Daoy (cell line): ENCODE data around the gene CFAP65. TPM values are rescaled to one million over a fixed set of nuclear protein-coding genes. Genes with fewer than 3 reads are reported as not detected.

Experiments used
- DNase-seq: peaks from one replicate; pipeline ENCODE4 v3.0.0-alpha.2; 2015; ENCODE audit warnings: low read depth
- total RNA-seq: library from RNA; depleted of rRNA; stranded (reverse); fragments of >200 nt; shearing (Covaris generic); gene quantifications from 2 replicates; pipeline ENCODE4 v1.2.3, GENCODE V29; 2014

Gene CFAP65
- total RNA-seq, 1 experiment from 2014 or later: 0.11 TPM

DNA sequence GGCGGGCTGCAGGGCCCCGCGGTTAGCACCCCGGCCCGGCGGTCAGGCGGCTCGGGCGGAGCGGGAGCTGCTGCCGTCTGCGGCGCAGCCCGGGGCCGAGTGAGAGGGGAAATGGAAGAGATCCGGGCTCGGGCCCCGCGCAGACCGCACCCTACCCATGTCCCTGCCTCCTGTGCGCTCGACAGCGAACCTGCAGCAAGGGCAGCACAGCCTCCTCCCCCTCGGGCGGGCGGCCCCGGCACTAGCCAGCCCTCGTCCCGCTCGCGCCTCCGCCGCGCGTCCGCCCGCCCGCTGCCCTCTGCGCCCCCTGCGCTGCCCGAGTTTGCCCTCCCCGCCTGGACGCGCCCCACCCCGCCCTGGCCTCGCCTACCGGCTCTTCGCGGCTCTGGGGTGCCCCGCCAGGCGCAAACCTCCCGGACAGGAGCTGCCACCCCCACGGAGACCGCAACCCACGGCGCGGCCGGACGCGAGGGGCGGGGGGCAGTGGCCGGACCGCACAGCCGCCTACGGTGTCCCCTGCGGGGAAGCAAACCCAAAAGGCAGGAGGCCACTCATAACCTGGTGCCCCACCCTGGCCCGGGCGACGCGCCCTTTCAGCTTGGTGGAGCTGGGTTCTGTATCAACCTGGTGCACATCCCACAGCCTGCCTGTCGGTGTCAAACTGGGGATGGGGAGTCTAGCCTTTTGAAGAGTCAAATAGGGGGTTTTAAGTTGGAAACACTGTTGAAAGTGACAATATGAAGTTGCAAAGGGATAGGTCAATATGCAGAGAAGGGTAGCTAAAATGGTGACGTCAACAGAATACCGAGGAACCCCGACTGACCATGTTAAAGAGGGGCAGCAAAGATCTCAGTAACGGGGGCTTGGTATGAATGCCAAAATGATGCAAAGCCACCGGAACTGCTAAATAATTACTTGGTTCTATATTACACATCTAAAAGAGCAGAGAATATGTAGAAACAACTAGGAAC lies 19.8 kb upstream of the CFAP65 start, which contains the start of gene IHH:
Gene IHH, minus strand, starts transcription at position 101 of the 971 bp plus-strand sequence. CDS start 454 bp downstream, outside the sequence.
- peak; percentile 22 for DNase-seq

DNA sequence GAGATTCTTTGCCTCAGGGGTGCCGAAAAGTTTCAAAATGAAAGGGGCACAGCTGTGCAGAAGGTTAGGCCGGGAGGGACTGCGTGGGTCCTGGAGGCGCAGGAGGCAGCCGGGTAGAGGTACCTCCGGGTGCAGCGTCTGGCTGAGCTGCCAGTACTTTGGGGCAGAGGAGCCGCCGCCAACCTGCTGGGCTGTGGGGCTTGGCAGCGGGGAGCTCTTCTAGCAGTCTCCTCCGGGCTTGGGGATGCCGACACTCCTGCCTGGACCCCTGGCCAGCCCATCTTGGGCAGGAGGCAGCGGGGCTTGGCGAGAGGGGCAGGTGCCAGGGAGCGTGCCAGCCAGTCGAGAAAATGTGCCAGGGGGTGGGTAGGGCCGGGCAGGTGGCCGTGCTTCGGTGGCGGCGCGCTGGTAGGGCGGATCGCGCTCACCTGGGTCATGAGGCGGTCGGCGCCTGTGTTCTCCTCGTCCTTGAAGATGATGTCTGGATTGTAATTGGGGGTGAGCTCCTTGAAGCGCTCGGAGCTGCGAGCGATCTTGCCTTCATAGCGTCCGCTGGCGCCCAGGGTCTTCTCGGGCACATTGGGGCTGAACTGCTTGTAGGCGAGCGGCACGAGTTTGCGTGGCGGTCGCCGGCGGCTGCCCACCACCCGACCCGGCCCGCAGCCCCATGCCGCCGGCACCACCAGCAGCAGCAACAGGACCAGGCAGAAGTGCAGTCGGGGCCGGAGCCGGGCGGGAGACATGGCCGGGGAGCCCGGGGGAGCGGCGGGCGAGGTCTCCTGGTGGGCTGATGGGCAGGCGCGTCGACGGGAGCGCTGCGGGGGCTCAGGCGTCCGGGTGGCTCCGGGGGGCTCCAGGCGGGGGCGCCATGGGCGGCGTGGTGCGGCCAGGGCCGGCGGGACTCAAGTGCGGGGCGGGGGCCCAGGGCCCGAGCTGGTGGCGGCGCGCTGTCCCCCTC lies 18.7 kb upstream of the CFAP65 start:
- no peak for DNase-seq

DNA sequence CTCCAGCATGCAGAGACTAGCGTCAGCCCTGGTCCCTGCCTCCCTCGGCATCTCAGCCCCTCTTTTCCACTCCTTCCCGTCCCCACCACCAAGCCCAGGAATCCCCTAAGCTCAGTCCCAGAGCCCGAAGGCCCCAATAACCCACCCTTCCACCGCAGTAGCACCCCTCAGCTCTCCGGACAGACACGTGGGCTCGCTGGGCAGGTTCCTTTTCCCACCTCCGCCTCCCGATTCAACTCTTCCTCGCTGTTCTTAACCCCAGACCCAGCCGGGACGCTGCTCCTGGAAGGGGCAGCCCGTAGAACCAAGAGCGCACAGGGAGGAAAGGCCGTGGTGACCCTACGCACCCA lies 18.0 kb upstream of the CFAP65 start:
- DNase-seq: no peak

DNA sequence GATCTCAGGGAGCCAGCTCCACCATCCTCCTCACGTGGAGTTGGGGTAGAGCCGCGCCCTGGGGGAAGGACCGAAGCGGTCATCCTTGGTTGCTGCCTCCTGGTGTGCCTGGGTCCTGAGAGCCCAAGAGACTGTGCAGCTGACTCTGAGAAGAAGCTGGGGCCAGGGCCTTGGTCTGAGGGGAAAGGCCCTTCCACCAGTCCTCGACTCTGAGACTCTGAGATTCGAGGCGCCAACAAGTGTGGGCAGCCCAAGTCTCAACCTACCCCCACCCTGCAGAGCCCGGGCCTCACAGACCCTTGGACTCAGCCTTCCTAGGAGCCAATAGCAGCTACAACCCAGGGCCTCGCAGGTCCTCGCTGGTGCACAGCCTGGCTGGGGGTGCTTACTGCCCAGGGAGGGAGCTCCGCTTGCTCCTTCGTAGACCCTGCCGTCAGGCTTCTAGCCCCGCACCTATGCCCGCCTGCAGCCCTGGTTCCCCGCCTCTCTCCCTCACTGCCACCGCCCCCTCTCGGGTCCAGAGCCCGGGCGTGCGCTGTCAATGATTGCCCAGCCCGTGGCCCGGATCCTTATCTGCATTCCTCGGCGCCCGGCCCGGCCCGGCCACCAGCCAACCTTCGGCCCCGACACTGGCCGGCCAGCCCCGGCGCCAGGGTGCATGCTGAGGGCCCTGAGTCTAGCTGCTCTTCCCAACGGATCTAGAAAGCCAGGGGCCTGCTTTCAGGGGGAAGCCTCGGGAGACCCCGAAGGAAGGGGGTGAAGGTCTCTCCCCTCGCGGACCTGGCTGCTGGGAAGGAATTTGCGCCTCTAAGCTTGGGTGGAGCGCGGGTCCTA lies 17.4 kb upstream of the CFAP65 start:
- no peak for DNase-seq

DNA sequence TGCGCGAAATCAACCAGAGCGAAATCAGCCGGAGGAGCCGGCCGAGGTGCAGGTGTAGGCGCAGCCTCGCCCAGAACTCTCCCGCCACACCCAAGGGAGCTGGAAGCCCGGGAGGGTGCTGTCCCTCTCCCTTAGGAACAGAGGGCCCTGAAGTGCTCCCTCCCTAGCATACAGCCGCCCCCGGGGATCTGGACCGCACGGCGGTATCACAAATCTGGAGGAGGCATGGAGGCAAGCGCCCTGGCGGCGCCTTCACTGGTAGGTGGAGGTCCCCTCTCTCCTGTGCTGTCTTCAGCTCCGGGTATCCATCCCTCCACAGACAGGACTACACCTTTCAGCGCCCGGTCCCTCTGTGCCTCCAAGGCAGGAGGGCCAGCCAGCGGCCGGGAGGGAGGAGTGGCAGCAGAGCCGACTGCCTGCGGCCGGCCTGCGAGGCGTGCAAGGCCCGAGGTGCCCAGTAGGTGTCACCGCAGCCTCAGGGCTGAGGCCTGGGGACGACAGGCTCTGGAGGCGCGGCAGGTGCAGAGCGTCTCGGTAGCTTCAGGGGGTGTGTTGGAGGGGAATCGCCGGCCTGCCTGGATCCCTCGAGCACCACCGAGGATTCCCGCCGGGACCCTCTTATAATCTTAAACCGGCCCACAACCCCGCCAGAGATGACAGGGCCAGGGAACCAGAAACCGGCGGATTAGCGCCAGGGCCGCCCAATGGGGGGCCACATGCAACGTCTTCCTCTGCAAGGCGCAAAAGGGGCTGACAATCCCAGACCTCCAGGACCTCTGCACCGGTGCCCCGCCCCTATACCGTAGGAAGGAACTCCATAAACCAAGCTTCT lies 16.6 kb upstream of the CFAP65 start:
- peak; percentile 78 for DNase-seq

DNA sequence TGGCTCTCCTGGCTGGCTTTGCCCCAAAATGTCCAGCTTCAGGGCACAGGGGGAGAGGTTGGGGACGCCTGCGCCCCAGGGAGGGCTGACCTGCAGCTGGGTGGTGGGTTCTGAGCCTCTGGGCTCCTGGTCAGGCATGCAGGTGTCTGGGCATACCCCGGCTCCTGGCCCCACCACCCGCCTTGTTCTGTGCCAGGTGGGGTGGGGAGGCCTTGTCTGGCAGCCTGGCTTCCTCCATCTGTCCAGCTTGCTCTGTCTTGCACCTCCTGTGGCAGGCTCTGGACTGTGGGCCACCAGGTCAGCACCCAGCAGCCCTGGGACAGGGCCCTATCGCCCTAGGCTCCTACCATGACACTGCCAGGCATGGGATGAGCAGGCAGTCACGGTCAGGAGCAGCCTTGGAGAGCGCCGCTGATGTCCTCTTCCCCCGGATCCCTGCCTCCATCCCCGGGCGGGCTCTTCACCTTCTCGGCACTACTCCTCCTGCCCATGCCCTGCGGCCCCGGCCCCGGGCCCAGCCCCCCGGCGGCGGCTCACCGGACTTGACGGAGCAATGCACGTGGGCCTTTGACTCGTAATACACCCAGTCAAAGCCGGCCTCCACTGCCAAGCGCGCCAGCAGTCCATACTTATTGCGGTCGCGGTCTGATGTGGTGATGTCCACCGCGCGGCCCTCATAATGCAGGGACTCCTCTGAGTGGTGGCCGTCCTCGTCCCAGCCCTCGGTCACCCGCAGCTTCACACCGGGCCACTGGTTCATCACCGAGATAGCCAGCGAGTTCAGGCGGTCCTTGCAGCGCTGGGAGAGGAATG lies 15.8 kb upstream of the CFAP65 start:
- DNase-seq: no peak

DNA sequence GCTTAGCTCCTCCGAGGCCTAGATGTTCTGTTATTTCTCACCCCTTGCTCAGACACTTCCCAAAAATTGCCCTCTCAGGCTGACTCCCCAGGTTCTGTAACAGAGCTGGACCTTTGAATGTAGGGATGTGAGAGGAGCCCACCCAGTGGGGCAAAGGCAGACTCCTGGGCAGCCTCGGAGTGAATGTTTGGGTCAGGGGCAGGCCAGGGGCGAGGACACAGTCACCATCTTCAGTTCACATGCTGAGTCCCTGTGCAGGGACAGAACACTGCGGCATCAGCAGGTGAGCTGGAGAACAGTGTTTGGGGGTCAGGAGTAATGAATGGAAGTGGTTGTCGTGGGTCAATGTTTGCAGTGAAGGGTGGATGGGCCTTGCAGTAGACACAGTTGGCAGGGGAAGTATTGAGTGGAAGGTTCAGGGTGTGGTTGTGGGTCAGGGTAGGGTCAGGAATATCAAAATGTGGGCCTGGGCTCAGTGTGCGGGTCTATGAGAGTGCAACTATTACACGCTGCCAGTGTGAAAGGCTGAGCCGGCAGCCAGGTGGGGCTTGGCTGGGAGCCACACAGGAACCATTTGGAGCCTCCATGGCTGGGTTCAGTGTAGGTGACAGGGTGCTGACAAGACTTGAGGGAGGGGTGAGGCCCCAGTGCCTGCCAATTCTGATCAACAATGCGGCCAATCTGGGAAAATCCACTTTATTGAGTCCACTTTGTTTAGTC lies 15.0 kb upstream of the CFAP65 start:
- DNase-seq: no peak

DNA sequence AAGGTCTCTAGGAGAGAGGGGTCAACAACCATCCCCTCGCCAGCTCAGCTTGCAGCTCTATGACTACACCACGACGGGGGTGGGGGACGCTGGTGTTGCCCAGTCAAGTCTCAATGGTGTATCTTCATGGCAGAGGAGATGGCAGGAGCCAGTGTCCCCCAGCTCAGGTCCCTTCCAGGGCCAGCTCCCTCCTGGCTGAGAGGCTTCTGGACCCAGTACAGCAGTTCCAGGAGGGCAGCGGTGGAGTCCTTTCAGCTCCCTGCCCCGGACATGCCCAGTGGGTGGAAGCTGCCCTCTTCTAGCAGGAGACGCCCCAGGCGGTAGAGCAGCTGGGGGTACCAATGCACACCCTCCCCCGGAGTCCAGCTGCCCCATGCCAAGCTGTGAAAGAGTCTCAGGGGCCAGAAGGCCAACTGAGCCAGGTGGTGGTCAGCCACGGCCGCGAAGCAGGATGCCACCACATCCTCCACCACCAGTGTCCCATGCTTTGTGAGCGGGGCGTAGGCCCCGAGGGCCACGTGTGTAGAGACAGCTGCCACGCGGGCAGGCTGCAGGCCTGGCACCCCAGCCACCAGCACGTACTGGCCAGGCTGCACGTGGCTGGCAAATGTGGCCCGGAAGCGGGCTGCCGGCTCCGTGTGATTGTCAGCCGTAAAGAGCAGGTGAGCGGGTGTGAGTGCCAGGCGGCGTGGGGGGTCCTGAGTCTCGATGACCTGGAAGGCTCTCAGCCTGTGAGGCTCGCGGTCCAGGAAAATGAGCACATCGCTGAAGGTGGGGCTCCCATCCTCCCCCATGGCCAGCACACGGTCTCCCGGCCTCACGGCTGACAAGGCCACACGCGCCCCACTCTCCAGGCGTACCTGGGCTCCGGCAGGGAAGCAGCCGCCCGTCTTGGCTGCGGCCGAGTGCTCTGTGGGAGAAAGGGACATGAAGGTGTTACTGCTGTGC lies 13.9 kb upstream of the CFAP65 start:
- DNase-seq: no peak

DNA sequence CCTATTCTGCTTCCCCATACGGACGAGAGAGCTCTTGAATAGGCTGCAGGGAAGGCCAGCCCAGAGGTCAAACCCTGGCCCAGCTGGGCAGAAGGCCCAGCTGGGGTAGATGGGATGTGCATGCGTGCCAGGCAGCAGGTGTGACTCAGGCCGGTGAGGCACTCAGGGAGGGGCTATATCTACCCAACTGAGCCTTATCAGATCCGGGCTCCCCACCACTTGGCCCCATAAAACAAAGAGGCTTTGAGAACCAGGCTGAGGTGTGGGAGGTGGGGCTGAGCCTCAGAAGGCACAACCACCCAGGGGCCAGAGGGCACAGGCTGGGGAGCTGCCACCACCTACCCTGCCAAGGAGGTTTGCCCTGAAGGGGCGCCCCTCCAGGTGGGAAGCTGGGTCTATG lies 8.0 kb upstream of the CFAP65 start:
- DNase-seq: peak; percentile 22

DNA sequence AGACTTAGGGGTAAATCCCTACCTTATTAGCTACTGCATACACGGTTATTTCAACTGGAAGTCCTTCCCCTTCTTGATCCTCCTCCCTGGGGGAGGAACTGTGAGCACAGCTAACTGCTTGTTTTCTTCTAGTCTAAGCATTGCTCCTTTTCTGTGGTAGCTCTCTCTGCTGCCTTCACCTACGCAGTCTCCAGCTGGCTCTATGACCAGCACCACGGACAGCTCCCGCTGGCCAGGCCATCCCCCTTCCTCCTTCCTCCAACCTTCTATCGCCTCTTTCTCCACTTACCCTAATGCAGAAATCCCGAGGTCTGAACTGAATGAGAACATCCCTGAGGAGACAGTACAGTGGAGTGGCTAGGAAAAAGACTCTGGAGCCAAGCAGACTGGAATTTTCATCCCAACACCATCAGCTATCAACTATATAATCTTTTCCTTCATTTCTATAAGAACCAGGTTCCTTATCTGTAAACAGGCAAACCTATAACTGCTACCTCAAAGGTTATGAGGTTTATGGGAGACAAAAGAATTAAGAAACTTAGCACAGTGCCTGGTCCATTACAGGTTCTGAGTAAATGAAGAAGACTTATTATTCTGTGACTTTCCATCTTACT lies 4.7 kb upstream of the CFAP65 start:
- DNase-seq: peak; percentile 51

DNA sequence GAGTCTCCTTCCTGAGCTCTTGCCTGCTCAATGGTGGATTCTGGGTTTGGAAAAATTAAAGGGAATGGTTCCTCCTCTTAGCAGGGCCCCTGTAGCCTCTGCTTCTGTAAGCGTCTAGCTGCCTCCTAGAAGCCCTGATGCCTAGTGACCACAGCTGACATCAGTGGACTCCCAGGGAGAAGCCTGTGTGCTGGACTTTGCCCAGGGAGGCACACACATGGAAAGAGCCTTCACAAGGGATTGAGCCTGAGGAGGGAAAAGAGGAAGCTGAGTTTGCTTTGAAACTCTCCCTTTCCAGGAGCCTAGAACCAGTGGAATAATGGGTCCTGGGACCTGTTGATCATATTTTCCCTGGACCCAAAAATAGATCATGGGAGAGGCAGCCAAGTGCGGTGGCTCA lies 1.4 kb upstream of the CFAP65 start:
- DNase-seq: no peak

DNA sequence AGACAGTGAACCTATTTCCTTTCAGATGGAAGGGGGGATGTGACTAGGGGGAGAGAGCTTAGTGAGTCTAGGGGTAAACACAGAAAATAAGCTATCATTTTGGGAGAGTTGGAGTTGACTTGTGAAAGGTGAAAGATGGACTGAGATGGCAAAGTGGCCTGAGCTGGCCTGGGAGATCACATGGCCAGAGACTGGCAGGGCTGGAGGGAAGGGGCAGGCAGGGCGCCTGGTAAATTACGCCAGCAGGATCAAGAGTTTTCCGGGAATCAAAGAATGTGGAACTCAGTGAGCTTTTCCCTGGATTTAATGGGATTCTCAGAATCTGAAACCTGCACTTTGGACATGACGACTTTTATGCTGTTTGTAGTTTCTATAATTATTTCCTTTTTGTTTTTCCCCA lies 841 bp upstream of the CFAP65 start:
- no peak for DNase-seq

DNA sequence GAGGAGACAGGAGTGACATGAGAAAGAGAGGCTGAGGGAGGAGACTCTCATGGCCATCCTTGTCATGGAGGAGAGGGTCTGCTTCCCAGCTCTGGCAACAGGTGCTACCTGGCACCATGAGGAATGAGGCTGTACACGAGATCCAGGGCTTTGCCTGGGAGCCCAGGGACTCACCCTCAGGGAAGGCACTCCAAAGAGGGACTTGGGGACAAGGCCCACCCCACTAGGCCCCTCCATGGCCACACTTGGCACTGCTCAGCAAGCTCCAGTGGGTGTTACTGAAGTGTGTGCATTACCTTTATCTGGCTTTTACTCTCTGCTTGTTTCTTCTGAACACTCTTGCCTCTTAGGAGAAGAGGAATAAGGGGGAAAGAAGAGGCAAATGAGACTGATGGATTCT lies 2.7 kb downstream of the CFAP65 start:
- DNase-seq: no peak

DNA sequence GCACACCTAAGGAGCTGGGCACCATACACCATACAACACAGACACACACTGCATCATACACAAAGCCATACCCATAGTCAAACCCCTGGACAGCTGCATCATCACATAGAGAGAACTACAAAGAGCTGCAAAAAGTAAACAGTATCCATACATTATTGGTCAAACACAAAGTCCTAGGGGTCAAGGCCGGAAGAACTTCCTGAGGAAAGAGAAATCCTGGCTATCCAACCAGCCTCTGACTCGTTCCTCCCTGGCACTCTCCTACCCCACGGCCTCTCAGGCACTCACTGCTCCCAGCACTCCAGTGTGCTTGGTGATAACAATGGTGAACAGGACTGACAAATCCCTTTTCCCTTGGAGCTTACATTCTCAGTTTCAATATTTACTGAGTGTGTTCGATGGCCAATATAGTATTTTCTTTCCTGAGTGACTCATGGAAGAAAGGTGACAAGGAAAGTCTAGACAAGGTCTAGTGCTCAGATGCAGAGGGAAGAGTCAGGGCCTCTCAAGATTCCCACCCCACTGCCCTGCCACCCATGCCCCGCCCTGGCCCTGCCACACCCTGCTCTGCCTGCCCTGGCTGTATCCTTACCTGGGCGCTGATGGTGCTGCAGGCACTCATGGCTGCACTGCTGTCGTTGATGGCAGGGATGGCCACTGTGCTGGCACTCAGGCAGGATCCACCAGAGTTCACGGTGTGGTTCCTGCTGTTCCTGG lies 3.4 kb downstream of the CFAP65 start:
- DNase-seq: no peak

DNA sequence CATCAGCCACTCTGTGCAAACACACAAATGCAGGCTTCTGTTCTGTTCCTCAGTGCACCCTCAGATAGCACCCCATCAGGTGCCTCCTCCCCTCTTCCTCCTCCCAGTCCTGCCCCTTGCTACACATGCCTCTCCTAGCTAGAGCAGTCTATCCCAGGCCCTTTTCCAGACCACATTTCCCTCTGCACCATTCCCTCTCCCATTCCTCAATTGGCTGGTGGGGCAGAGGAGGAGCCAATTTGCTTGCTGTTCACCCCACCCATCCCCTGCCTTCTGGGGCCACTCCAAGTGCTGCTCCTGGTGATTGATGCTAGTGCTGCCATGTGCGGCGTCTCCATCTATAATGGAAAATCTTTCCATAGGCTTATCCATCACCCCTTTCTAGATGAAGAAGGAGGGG lies 5.4 kb downstream of the CFAP65 start:
- no peak for DNase-seq

DNA sequence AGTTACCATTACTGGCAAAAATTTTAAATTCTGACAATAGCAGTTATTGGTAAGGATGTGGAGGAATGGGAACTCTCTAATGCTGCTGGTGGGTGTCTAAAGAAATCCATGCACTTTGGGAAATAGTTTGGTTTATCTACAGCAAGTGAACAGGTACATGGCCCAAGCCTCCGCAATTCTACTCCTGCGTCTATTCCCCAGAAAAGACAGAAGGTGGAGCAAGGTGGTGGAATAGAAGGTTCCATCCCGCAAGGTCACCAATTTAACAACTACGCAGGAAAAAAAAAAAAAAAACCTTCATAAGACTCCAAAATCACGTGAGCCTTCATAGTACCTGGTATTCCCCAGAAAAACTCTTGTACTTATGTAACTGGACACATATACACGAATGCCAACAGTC lies 6.5 kb downstream of the CFAP65 start:
- DNase-seq: no peak
